Measurements from ENCODE around the gene TTC39B. TPM values are rescaled to one million over a fixed set of nuclear protein-coding genes. Genes with fewer than 3 reads are reported as not detected.
A peak's percentile ranks its signal among the peaks of the same experiment; 100 is the strongest.

Gene TTC39B
- total and polyA plus RNA-seq, 3 experiments from 2014 or later, result 6.9 to 12.1 (median 11.3) TPM

GRCh38 chr9:15289603-15290002 lies 17.4 kb downstream of the TTC39B start:
- no peak overlapping the region for H3K27ac ChIP-seq (ENCODE audit: low read depth, low read length)
- Mint-ChIP-seq H3K9me3 (no peaks in the 10 kb centered on the region), H3K4me3 (no peak overlapping the region), H3K27ac (peak overlapping the region in 4 of 8 donors; percentile 42 to 61 (median 44)), H3K27me3 (no peaks in the 10 kb centered on the region), H3K4me1 (peaks cover 46 to 62% (median 58%) of the 10 kb centered on the region in 3 donors), H3K36me3 (peaks cover 5 to 11% (median 5%) of the 10 kb centered on the region in 3 donors)
- no peaks in the 10 kb centered on the region for H3K27me3 ChIP-seq (ENCODE audit: insufficient read depth, low read length, poor library complexity, severe bottlenecking)
- DNase-seq, result no peak
- H3K4me3 ChIP-seq (ENCODE audit: low read length), result no peak overlapping the region
- H3K36me3 ChIP-seq (ENCODE audit: insufficient read depth, low read length), result no peaks in the 10 kb centered on the region
- ChIA-PET CTCF (no interaction called here), POLR2A (no interaction called here)
- H3K9me3 ChIP-seq (ENCODE audit: low read length), result no peaks in the 10 kb centered on the region
- H3K4me1 ChIP-seq (ENCODE audit: insufficient read depth, low read length), result peaks cover 34% of the 10 kb centered on the region

GRCh38 chr9:15287309-15287708 lies 19.7 kb downstream of the TTC39B start:
- H3K9me3 ChIP-seq (ENCODE audit: low read length), result no peaks in the 10 kb centered on the region
- no peaks in the 10 kb centered on the region for H3K27me3 Mint-ChIP-seq
- no peak for DNase-seq
- no peaks in the 10 kb centered on the region for H3K27me3 ChIP-seq (ENCODE audit: insufficient read depth, low read length, poor library complexity, severe bottlenecking)
- peaks cover 15% of the 10 kb centered on the region for H3K4me1 ChIP-seq (ENCODE audit: insufficient read depth, low read length)
- no peaks in the 10 kb centered on the region for H3K9me3 Mint-ChIP-seq
- H3K4me1 Mint-ChIP-seq, result peaks cover 35 to 55% (median 55%) of the 10 kb centered on the region in 3 donors
- peak overlapping the region in 1 of 8 donors; percentile 17 for H3K27ac Mint-ChIP-seq
- no peak overlapping the region for H3K27ac ChIP-seq (ENCODE audit: low read depth, low read length)
- ChIA-PET CTCF (interaction anchor here (0.9 to 1.7 kb wide), 7 partner anchors 9 to 143 kb away, joined by 3 to 6 read pairs (median 3); partner anchors contain the start of gene TTC39B), POLR2A (interaction anchor here (1.3 kb wide), 1 partner anchor 13 kb away, joined by 4 read pairs; no protein-coding TSS in a partner anchor)
- H3K4me3 ChIP-seq (ENCODE audit: low read length), result no peak overlapping the region
- H3K36me3 Mint-ChIP-seq, result peaks cover 5 to 11% (median 5%) of the 10 kb centered on the region in 3 donors
- H3K36me3 ChIP-seq (ENCODE audit: insufficient read depth, low read length), result no peaks in the 10 kb centered on the region
- no peak overlapping the region for H3K4me3 Mint-ChIP-seq

GRCh38 chr9:15286161-15286821 lies 20.7 kb downstream of the TTC39B start:
- H3K4me3 ChIP-seq (ENCODE audit: low read length), result no peak overlapping the region
- Mint-ChIP-seq H3K27ac (peak overlapping the region in 7 of 8 donors; percentile 1 to 67 (median 48)), H3K4me1 (peaks cover 33 to 59% (median 57%) of the 10 kb centered on the region in 3 donors), H3K27me3 (no peaks in the 10 kb centered on the region), H3K36me3 (peaks cover 4 to 9% (median 5%) of the 10 kb centered on the region in 3 donors), H3K4me3 (peak overlapping the region in 2 of 7 donors; percentile 3 to 9), H3K9me3 (no peaks in the 10 kb centered on the region)
- no peak for DNase-seq
- POLR2A ChIA-PET, result interaction anchor here (1.3 kb wide), 1 partner anchor 14 kb away, joined by 4 read pairs; no protein-coding TSS in a partner anchor
- CTCF ChIA-PET, result interaction anchor here (0.9 to 1.7 kb wide), 5 partner anchors 9 to 144 kb away, joined by 3 to 6 read pairs (median 3); no protein-coding TSS in a partner anchor
- H3K4me1 ChIP-seq (ENCODE audit: insufficient read depth, low read length), result peaks cover 15% of the 10 kb centered on the region
- no peaks in the 10 kb centered on the region for H3K27me3 ChIP-seq (ENCODE audit: insufficient read depth, low read length, poor library complexity, severe bottlenecking)
- H3K9me3 ChIP-seq (ENCODE audit: low read length), result no peaks in the 10 kb centered on the region
- H3K36me3 ChIP-seq (ENCODE audit: insufficient read depth, low read length), result no peaks in the 10 kb centered on the region
- H3K27ac ChIP-seq (ENCODE audit: low read depth, low read length), result no peak overlapping the region

- ChIA-PET CTCF (no interaction called here), POLR2A (no interaction called here)
- Histone ChIP-seq H3K27ac (ENCODE audit: low read depth, low read length) (no peak overlapping the region), H3K9me3 (ENCODE audit: low read length) (no peaks in the 10 kb centered on the region), H3K36me3 (ENCODE audit: insufficient read depth, low read length) (no peaks in the 10 kb centered on the region), H3K27me3 (ENCODE audit: insufficient read depth, low read length, poor library complexity, severe bottlenecking) (no peaks in the 10 kb centered on the region), H3K4me3 (ENCODE audit: low read length) (no peak overlapping the region), H3K4me1 (ENCODE audit: insufficient read depth, low read length) (peaks cover 9% of the 10 kb centered on the region)
- no peaks in the 10 kb centered on the region for H3K9me3 Mint-ChIP-seq
- H3K36me3 Mint-ChIP-seq, result peaks cover 2 to 6% (median 5%) of the 10 kb centered on the region in 3 donors
- H3K27ac Mint-ChIP-seq, result no peak overlapping the region
- H3K4me1 Mint-ChIP-seq, result peaks cover 29 to 68% (median 60%) of the 10 kb centered on the region in 3 donors
- H3K4me3 Mint-ChIP-seq, result no peak overlapping the region
- DNase-seq, result no peak
- H3K27me3 Mint-ChIP-seq, result no peaks in the 10 kb centered on the region
These were observed 24.3 kb downstream of the TTC39B start for GRCh38 chr9:15282567-15283285.

GRCh38 chr9:15280647-15281046 lies 26.4 kb downstream of the TTC39B start:
- DNase-seq, result no peak
- H3K27me3 ChIP-seq (ENCODE audit: insufficient read depth, low read length, poor library complexity, severe bottlenecking), result no peaks in the 10 kb centered on the region
- no peaks in the 10 kb centered on the region for H3K9me3 Mint-ChIP-seq
- no peaks in the 10 kb centered on the region for H3K4me1 ChIP-seq (ENCODE audit: insufficient read depth, low read length)
- H3K27me3 Mint-ChIP-seq, result no peaks in the 10 kb centered on the region
- ChIA-PET CTCF (interaction anchor here (0.9 kb wide), 1 partner anchor 22 kb away, joined by 3 read pairs; no protein-coding TSS in a partner anchor), POLR2A (no interaction called here)
- no peak overlapping the region for H3K4me3 ChIP-seq (ENCODE audit: low read length)
- H3K27ac ChIP-seq (ENCODE audit: low read depth, low read length), result no peak overlapping the region
- peaks cover 19 to 63% (median 49%) of the 10 kb centered on the region in 3 donors for H3K4me1 Mint-ChIP-seq
- H3K36me3 Mint-ChIP-seq, result peaks cover 0 to 4% (median 0%) of the 10 kb centered on the region in 3 donors
- no peaks in the 10 kb centered on the region for H3K9me3 ChIP-seq (ENCODE audit: low read length)
- H3K36me3 ChIP-seq (ENCODE audit: insufficient read depth, low read length), result no peaks in the 10 kb centered on the region
- H3K4me3 Mint-ChIP-seq, result no peak overlapping the region
- H3K27ac Mint-ChIP-seq, result peak overlapping the region in 1 of 8 donors; percentile 47

GRCh38 chr9:15278839-15279238 lies 28.2 kb downstream of the TTC39B start:
- DNase-seq, result no peak
- H3K4me1 Mint-ChIP-seq, result peaks cover 23 to 68% (median 54%) of the 10 kb centered on the region in 3 donors
- no peak overlapping the region for H3K4me3 Mint-ChIP-seq
- peak overlapping the region in 4 of 8 donors; percentile 17 to 79 (median 42) for H3K27ac Mint-ChIP-seq
- CTCF ChIA-PET, result interaction anchor here (0.9 to 1.1 kb wide), 2 partner anchors 8 to 328 kb away, joined by 3 read pairs; no protein-coding TSS in a partner anchor
- Histone ChIP-seq H3K4me3 (ENCODE audit: low read length) (no peak overlapping the region), H3K4me1 (ENCODE audit: insufficient read depth, low read length) (peaks cover 4% of the 10 kb centered on the region), H3K27me3 (ENCODE audit: insufficient read depth, low read length, poor library complexity, severe bottlenecking) (no peaks in the 10 kb centered on the region), H3K27ac (ENCODE audit: low read depth, low read length) (no peak overlapping the region), H3K9me3 (ENCODE audit: low read length) (no peaks in the 10 kb centered on the region), H3K36me3 (ENCODE audit: insufficient read depth, low read length) (no peaks in the 10 kb centered on the region)
- POLR2A ChIA-PET, result no interaction called here
- H3K36me3 Mint-ChIP-seq, result peaks cover 0 to 10% (median 0%) of the 10 kb centered on the region in 3 donors
- no peaks in the 10 kb centered on the region for H3K9me3 Mint-ChIP-seq
- H3K27me3 Mint-ChIP-seq, result no peaks in the 10 kb centered on the region

- Mint-ChIP-seq H3K27me3 (no peaks in the 10 kb centered on the region), H3K36me3 (peaks cover 0 to 13% (median 3%) of the 10 kb centered on the region in 3 donors), H3K9me3 (no peaks in the 10 kb centered on the region), H3K27ac (peak overlapping the region in 3 of 8 donors; percentile 48 to 91 (median 55)), H3K4me1 (peaks cover 27 to 71% (median 56%) of the 10 kb centered on the region in 3 donors), H3K4me3 (no peak overlapping the region)
- H3K9me3 ChIP-seq (ENCODE audit: low read length), result no peaks in the 10 kb centered on the region
- ChIA-PET CTCF (interaction anchor here (0.6 to 1.8 kb wide), 12 partner anchors 9 to 328 kb away, joined by 3 to 14 read pairs (median 3); partner anchors contain the start of gene TTC39B), POLR2A (no interaction called here)
- H3K4me1 ChIP-seq (ENCODE audit: insufficient read depth, low read length), result peaks cover 4% of the 10 kb centered on the region
- no peaks in the 10 kb centered on the region for H3K27me3 ChIP-seq (ENCODE audit: insufficient read depth, low read length, poor library complexity, severe bottlenecking)
- DNase-seq, result no peak
- H3K27ac ChIP-seq (ENCODE audit: low read depth, low read length), result no peak overlapping the region
- no peak overlapping the region for H3K4me3 ChIP-seq (ENCODE audit: low read length)
- no peaks in the 10 kb centered on the region for H3K36me3 ChIP-seq (ENCODE audit: insufficient read depth, low read length)
These were observed 28.8 kb downstream of the TTC39B start for GRCh38 chr9:15278091-15278687.

Measured in CD8-positive, alpha-beta memory T cell (primary cell).